Gastrocnemius medialis (tissue), 4 donors: ENCODE measurements around the gene ZNF281. TPM values are rescaled to one million over a fixed set of nuclear protein-coding genes. Genes with fewer than 3 reads are reported as not detected.

Source experiments
- ATAC-seq, 2 donors: fragments of 150-250 bp; one replicate each; pipeline ENCODE4 v1.9.1; 2016
- DNase-seq, 2 donors: peaks; one replicate each; pipeline ENCODE4 v3.0.0-alpha.2; 2019
- H3K27ac ChIP-seq, 4 donors: fragments of 200-600 bp; sonication (generic); 1 replicate in 1 of 4; 2 replicates in 3 of 4; pipeline ENCODE4 v1.5.1; 2016 to 2018; ENCODE audit warnings: mild to moderate bottlenecking in 2 of 4, moderate library complexity in 1 of 4
- H3K27me3 ChIP-seq, 3 donors: fragments of 200-600 bp; sonication (generic) in 2 of 3; 1 replicate in 1 of 3; 2 replicates in 2 of 3; pipeline versions ENCODE4 v1.5.1 to v1.6.0; 2016 to 2019; ENCODE audit warnings: mild to moderate bottlenecking in 1 of 3, moderate library complexity in 1 of 3
- H3K36me3 ChIP-seq, 2 donors: fragments of 200-600 bp; sonication (generic) in 1 of 2; one replicate each; pipeline ENCODE4 v1.5.1; 2017 to 2018
- H3K4me1 ChIP-seq, 2 donors: fragments of 200-600 bp; sonication (generic) in 1 of 2; one replicate each; pipeline ENCODE4 v1.5.1; 2016 to 2017; ENCODE audit warnings: mild to moderate bottlenecking in 2 of 2
- H3K4me3 ChIP-seq, 4 donors: fragments of 200-600 bp; sonication (generic) in 3 of 4; 1 replicate in 1 of 4; 2 replicates in 3 of 4; pipeline ENCODE4 v1.5.1; 2016 to 2019; ENCODE audit warnings: mild to moderate bottlenecking in 2 of 4
- H3K9me3 ChIP-seq, 3 donors: fragments of 200-600 bp; sonication (generic) in 2 of 3; 1 replicate in 1 of 3; 2 replicates in 2 of 3; pipeline ENCODE4 v1.5.1; 2016 to 2019
- CTCF ChIP-seq, 5 experiments: fragments of 450-650 bp in 3 of 5; fragments of 200-600 bp in 2 of 5; sonication (generic) in 2 of 5; IDR thresholded peaks in 4 of 5; conservative IDR thresholded peaks in 1 of 5; 1 replicate in 4 of 5; 2 replicates in 1 of 5; pipeline ENCODE4 v1.5.1; 2016 to 2019; ENCODE audit warnings: antibody characterized with exemption in 5 of 5, mild to moderate bottlenecking in 3 of 5, moderate library complexity in 3 of 5
- POLR2A ChIP-seq, 2 donors: fragments of 450-650 bp; IDR thresholded peaks; one replicate each; pipeline ENCODE4 v1.6.1; 2017; ENCODE audit warnings: antibody characterized with exemption in 2 of 2, mild to moderate bottlenecking in 2 of 2, moderate library complexity in 2 of 2
- in situ Hi-C, 4 donors: fragments of 200-750 bp; cut with MboI; loops; one replicate each; pipeline versions ENCODE4 v1.15.0 to v1.8.0; 2017; ENCODE audit warnings: low sequenced_read_pairs in 4 of 4
- intact Hi-C: fragments of 100-400 bp; cut with DNase I; formaldehyde crosslinking; loops from one replicate; pipeline ENCODE4 v1.15.1; 2023; ENCODE audit warnings: low total_unique reads
- total RNA-seq, 4 donors: library from RNA; depleted of rRNA; stranded (reverse); fragments of >200 nt; gene quantifications; one replicate each; pipeline versions ENCODE4 v1.1.0 to v1.2.3, GENCODE V29; 2016

Gene ZNF281
- total RNA-seq, 4 donors from 2014 or later = 4.9 to 12.4 (median 9.8) TPM

DNA sequence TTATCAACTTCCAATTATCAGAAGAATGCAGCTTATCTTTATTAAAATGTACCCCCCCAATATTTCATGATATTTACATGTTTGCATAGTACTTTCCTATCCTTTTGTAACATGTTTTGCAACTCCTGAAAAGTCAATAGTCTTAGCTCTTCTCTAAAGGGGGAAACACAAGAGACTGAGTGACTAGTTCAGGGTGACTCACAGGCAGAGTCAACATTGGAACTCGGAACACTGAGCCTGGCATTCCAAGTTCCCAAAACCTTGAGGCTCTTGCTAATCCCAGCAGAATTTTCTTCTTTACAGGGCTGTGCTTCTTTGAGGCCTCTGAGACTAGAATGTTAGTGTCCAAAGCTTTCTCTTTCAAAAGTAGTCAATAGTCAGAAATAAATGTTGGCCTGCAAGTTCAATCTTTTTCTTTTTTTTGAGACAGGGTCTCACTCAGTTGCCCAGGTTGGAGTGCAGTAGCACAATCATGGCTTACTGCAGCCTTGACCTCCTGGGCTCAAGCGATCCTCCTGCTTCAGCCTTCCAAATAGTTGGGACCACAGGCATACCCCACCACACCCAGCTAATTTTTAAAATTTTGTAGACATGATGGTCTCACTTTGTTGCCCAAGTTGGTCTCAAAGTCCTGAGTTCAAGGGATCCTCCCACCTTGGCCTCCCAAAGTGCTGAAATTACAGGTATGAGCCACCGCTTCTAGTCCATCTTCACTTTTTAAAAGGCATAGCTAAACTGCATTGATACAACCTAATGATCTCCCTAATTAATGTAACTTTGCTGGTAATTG is 37.5 kb downstream of the ZNF281 start:
- Histone ChIP-seq H3K27ac (no peak overlapping the region), H3K9me3 (no peaks in the 10 kb centered on the region), H3K4me1 (no peaks in the 10 kb centered on the region), H3K36me3 (no peaks in the 10 kb centered on the region), H3K27me3 (no peaks in the 10 kb centered on the region), H3K4me3 (no peak overlapping the region)
- in situ Hi-C loops = no loop called here
- DNase-seq (no peak), ATAC-seq (no peak)
- TF ChIP-seq CTCF (IDR thresholded peaks at IDR 0.05 in 4 of 5, conservative IDR thresholded peaks at IDR 0.05 in 1 of 5) = no peak
- no peak for TF ChIP-seq POLR2A (IDR thresholded peaks at IDR 0.05)
- intact Hi-C loops = no loop called here

DNA sequence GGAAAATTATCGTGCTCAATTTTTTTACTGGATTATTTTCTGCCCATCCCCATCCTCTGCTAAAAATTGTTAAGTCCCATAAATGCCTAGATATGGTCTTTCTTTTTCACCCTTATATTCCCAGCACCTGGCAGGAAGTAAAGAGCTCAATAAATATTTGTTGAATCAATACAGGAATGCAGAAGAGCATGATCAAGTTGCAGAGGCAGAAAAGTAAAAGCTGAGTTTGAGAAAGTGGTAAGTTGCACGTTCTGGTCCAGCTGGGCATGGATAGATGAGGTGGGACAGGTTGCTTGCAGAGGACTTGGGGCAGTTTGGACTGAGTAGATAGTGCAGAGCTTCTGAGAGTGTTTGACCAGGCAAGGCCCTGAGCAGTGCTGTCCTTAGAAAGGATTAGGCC is 40.1 kb downstream of the ZNF281 start:
- Histone ChIP-seq H3K4me3 (no peak overlapping the region), H3K4me1 (no peaks in the 10 kb centered on the region), H3K9me3 (no peaks in the 10 kb centered on the region), H3K27ac (no peak overlapping the region), H3K36me3 (no peaks in the 10 kb centered on the region), H3K27me3 (no peaks in the 10 kb centered on the region)
- no peak for ATAC-seq
- in situ Hi-C loops = no loop called here
- no peak for DNase-seq
- intact Hi-C loops = no loop called here
- TF ChIP-seq CTCF (IDR thresholded peaks at IDR 0.05 in 4 of 5, conservative IDR thresholded peaks at IDR 0.05 in 1 of 5) = no peak
- TF ChIP-seq POLR2A (IDR thresholded peaks at IDR 0.05) = no peak

DNA sequence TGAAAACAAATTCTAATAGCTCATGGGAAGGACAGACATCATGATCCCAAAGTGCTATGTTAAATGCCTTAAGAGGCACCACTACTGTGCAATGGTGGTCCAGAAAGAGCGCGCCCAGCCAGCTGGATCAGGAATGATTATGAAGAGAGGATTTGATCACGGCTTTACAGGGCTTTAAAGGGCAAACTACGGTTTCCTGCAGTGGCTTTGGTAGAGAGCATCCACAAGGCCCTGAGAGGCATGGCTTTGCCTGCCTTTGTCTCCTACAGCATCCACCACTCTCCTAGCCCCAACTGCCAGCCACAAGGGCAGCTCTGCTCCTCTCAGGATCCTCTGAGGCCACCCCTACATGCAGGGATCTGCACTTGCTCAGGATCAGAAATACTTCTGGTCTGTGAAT is 40.7 kb downstream of the ZNF281 start:
- in situ Hi-C loops = no loop called here
- no peak for DNase-seq
- Histone ChIP-seq H3K9me3 (no peaks in the 10 kb centered on the region), H3K27me3 (no peaks in the 10 kb centered on the region), H3K36me3 (no peaks in the 10 kb centered on the region), H3K4me3 (no peak overlapping the region), H3K27ac (no peak overlapping the region), H3K4me1 (peaks cover 0 to 5% of the 10 kb centered on the region in 2 donors)
- TF ChIP-seq POLR2A (IDR thresholded peaks at IDR 0.05) (no peak), CTCF (IDR thresholded peaks at IDR 0.05 in 4 of 5, conservative IDR thresholded peaks at IDR 0.05 in 1 of 5) (no peak)
- no peak for ATAC-seq
- intact Hi-C loops = no loop called here

DNA sequence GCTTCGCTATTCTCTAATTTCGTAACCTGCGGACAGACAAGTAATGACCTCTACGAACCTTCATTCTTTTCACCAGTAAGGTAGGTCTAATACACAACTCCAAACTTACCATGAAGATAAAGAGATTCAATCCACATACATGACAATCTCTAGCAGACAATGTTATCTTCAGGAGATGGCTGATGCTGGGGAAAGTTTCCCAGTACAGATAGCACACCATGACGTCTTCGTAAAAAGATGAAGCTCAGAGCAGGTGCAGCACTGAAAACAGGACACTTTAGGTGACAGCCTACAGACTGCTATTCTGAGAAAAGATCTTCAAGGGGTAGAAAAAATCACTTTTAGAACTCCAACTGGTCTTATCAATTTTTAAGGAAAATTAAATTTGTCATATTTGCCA is 41.3 kb downstream of the ZNF281 start:
- no peaks in the 10 kb centered on the region for H3K36me3 ChIP-seq
- H3K4me1 ChIP-seq = peaks cover 0 to 8% of the 10 kb centered on the region in 2 donors
- no peaks in the 10 kb centered on the region for H3K27me3 ChIP-seq
- no peaks in the 10 kb centered on the region for H3K9me3 ChIP-seq
- no peak for ATAC-seq
- DNase-seq = no peak
- TF ChIP-seq POLR2A (IDR thresholded peaks at IDR 0.05) (no peak), CTCF (IDR thresholded peaks at IDR 0.05 in 4 of 5, conservative IDR thresholded peaks at IDR 0.05 in 1 of 5) (no peak)
- intact Hi-C loops = no loop called here
- H3K27ac ChIP-seq = no peak overlapping the region
- no peak overlapping the region for H3K4me3 ChIP-seq
- in situ Hi-C loops = no loop called here
